GM12873 (cell line): ENCODE data around the gene SH3D19.

Experiments
- CTCF ChIP-seq: IDR thresholded peaks from 2 replicates; pipeline ENCODE4 v1.5.1; 2012; ENCODE audit warnings: low read depth, mild to moderate bottlenecking, moderate library complexity, low read length, control low read depth; ENCODE audit not compliant: insufficient read depth; ENCODE audit errors: missing control alignments

SH3D19 gene

GRCh38 chr4:151236036-151236435, 89.4 kb downstream of the SH3D19 start:
- TF ChIP-seq CTCF = no peak

GRCh38 chr4:151233600-151233999, 91.8 kb downstream of the SH3D19 start:
- TF ChIP-seq CTCF = no peak

GRCh38 chr4:151231915-151232595, 93.3 kb downstream of the SH3D19 start:
- no peak for TF ChIP-seq CTCF

- TF ChIP-seq CTCF = no peak
These were observed 97.0 kb downstream of the SH3D19 start for GRCh38 chr4:151228189-151229119.

- no peak for TF ChIP-seq CTCF
These were observed 97.7 kb downstream of the SH3D19 start for GRCh38 chr4:151227731-151228130.

- TF ChIP-seq CTCF = no peak
These were observed 98.2 kb downstream of the SH3D19 start for GRCh38 chr4:151227172-151227571.

- no peak for TF ChIP-seq CTCF
These were observed 99.1 kb downstream of the SH3D19 start for GRCh38 chr4:151226004-151226932.
